ENCODE results near the gene PIK3C2A. TPM values are rescaled to one million over a fixed set of nuclear protein-coding genes. Genes with fewer than 3 reads are reported as not detected.
"Not testable (repeated sequence)": the region's sequence is repeated elsewhere in the genome, so short reads cannot be mapped to it uniquely, and the experiment has no call there.

Gene PIK3C2A
- total and polyA plus RNA-seq, 7 donors: 6.0 to 72.6 (median 52.9) TPM

DNA sequence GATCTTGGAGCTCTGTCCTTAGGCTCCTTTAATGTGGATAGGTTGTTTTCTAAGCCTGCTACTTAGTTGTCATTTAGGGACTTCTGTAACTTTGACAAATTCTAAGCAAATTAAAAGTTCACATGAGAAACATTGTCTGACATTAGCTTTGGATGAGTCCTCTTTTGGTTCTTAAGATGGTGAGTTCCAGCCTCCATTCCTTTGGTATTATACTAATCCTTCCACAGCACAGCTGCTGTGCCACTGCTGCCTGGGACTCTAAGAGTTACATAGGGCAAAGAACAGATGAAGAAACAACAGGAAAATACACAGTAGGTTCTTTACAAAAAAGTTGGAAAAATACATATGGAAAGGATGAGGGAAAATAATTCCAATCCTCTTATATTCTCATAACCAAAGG, 25.3 kb upstream of the PIK3C2A start:
- Histone ChIP-seq H3K4me3 (no peak overlapping the region), H3K4me1 (peaks cover 0 to 5% (median 0%) of the 10 kb centered on the region in 4 donors), H3K36me3 (no peaks in the 10 kb centered on the region), H3K27me3 (no peaks in the 10 kb centered on the region), H3K27ac (no peak overlapping the region), H3K9me3 (no peaks in the 10 kb centered on the region)
- no peak for TF ChIP-seq POLR2AphosphoS5 (IDR thresholded peaks at IDR 0.05)
- no peak for TF ChIP-seq POLR2A (IDR thresholded peaks at IDR 0.05)
- TF ChIP-seq EP300 (IDR thresholded peaks at IDR 0.05): no peak
- TF ChIP-seq, protein P1, sequence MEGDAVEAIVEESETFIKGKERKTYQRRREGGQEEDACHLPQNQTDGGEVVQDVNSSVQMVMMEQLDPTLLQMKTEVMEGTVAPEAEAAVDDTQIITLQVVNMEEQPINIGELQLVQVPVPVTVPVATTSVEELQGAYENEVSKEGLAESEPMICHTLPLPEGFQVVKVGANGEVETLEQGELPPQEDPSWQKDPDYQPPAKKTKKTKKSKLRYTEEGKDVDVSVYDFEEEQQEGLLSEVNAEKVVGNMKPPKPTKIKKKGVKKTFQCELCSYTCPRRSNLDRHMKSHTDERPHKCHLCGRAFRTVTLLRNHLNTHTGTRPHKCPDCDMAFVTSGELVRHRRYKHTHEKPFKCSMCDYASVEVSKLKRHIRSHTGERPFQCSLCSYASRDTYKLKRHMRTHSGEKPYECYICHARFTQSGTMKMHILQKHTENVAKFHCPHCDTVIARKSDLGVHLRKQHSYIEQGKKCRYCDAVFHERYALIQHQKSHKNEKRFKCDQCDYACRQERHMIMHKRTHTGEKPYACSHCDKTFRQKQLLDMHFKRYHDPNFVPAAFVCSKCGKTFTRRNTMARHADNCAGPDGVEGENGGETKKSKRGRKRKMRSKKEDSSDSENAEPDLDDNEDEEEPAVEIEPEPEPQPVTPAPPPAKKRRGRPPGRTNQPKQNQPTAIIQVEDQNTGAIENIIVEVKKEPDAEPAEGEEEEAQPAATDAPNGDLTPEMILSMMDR (IDR thresholded peaks at IDR 0.05): no peak
- DNase-seq: no peak
- intact Hi-C loops (cut with DNase I): loop anchor here (10.0 kb wide), 1 partner anchor 272 kb away; no protein-coding TSS in a partner anchor

DNA sequence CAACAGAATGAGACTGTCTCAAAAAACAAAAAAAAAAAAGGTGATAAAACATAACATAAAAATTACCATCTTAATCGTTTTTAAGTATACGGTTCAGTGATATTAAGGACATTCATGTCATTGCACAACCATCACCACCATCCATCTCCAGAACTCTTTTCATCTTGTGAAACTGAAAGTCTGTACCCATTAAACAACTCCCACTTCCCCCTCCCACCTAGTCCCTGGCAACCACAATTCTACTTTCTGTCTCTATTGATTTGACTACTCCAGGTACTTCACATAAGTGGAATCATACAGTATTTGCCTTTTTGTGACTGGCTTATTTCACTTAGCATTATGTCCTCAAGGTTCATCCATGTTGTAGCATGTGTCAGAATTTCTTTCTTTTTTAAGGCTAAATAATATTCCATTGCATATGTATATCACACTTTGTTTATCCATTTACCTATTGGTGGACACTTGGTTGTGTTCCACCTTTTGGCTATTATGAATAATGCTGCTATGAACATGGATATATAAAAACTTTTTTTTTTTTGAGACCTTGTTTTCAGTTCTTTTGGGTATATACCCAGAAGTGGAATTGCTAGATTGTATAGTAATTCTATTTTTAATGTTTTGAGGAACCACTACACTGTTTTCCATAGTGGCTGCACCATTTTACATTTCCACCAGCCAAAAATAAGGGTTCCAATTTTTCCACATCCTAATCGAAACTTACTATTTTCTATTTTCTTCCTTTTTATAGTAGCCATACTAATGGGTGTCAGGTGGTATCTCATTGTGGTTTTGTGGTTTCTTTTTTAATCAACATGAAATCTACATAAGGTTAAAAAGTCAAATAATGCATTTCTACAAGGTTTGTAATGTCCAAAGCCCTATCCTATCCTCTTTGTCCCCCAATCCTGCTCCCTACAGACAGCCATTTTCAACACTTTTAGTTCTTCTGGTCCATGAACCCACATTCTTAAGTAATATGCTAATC, 23.4 kb upstream of the PIK3C2A start:
- no peak overlapping the region for H3K4me3 ChIP-seq
- DNase-seq: no peak
- H3K27ac ChIP-seq: no peak overlapping the region
- TF ChIP-seq EP300 (IDR thresholded peaks at IDR 0.05) (no peak), POLR2AphosphoS5 (IDR thresholded peaks at IDR 0.05) (no peak), POLR2A (IDR thresholded peaks at IDR 0.05) (no peak)
- TF ChIP-seq, protein P1 (IDR thresholded peaks at IDR 0.05): no peak
- H3K4me1 ChIP-seq: peaks cover 0 to 5% (median 0%) of the 10 kb centered on the region in 4 donors
- intact Hi-C loops (cut with DNase I): loop anchor here (10.0 kb wide), 1 partner anchor 274 kb away; no protein-coding TSS in a partner anchor
- no peaks in the 10 kb centered on the region for H3K9me3 ChIP-seq
- no peaks in the 10 kb centered on the region for H3K27me3 ChIP-seq
- H3K36me3 ChIP-seq: no peaks in the 10 kb centered on the region
- WGBS, 2 donors: 49 to 76% methylated on average over 3 of the region's 3 CpGs

DNA sequence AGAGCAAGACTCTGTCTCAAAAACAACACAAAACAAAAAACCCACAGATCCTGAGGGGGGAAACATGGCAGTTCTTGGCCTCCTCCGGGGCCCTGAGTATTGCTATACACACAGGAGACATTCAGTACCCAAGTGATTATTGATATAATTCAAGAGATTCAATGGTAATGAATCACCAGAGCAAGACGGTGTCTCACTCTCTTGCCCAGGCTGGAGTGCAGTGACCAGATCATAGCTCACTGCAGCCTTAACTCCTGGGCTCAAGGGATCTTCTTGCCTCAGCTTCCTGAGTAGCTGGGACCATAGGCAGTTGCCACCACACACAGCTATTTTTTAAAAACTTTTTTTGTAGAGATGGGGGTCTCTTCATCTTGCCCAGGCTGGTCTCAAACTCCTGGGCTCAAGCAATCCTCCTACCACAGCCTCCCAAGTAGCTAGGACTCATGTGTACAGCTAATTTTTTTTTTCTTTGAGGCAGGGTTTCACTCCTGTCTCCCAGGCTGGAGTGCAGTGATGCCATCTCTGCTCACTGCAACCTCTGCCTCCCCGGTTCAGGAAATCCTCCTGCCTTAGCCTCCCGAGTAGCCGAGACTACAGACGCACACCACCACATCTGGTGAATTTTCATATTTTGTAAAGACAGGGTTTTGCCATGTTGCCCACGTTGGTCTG, 21.8 kb upstream of the PIK3C2A start:
- no peak overlapping the region for H3K4me3 ChIP-seq
- no peaks in the 10 kb centered on the region for H3K36me3 ChIP-seq
- WGBS, 2 donors: 78 to 82% methylated on average over 7 of the region's 7 CpGs
- no peak for DNase-seq
- H3K9me3 ChIP-seq: no peaks in the 10 kb centered on the region
- H3K4me1 ChIP-seq: peaks cover 0 to 5% (median 0%) of the 10 kb centered on the region in 4 donors
- H3K27me3 ChIP-seq: no peaks in the 10 kb centered on the region
- intact Hi-C loops (cut with DNase I): loop anchor here (10.0 kb wide), 1 partner anchor 275 kb away; no protein-coding TSS in a partner anchor
- H3K27ac ChIP-seq: no peak overlapping the region
- TF ChIP-seq EP300 (IDR thresholded peaks at IDR 0.05) (no peak), POLR2AphosphoS5 (IDR thresholded peaks at IDR 0.05) (no peak), POLR2A (IDR thresholded peaks at IDR 0.05) (no peak)
- TF ChIP-seq, protein P1 (IDR thresholded peaks at IDR 0.05): no peak

DNA sequence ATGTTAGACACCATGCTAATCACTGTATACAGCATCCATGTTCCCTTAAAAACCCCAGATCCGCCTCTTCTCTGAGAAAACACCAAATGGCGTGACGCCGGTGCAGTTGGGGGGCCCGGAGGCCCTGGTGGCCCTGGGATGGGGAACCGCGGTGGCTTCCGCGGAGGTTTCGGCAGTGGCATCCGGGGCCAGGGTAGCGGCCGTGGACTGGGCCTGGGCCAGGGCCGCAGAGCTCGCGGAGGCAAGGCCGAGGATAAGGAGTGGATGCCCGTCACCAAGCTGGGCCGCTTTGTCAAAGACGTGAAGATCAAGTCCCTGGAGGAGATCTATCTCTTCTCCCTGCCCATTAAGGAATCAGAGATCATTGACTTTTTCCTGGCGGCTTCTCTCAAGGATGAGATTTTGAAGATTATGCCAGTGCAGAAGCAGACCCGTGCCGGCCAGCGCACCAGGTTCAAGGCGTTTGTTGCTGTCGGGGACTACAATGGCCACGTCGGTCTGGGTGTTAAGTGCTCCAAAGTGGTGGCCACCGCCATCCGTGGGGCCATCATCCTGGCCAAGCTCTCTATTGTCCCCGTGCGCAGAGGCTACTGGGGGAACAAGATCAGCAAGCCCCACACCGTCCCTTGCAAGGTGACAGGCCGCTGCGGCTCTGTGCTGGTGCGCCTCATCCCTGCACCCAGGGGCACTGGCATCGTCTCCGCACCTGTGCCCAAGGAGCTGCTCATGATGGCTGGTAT, 20.6 kb upstream of the PIK3C2A start:
- H3K4me1 ChIP-seq; H3K36me3 ChIP-seq; H3K9me3 ChIP-seq; intact Hi-C loops (cut with DNase I); H3K4me3 ChIP-seq; H3K27me3 ChIP-seq; H3K27ac ChIP-seq; DNase-seq: not testable (repeated sequence)
- 94 to 97% methylated on average over 38 of the region's 38 CpGs for WGBS, 2 donors

Measured in sigmoid colon (tissue), 7 donors.